WTC11 (cell line): ENCODE data around the gene TNRC18. TPM values are rescaled to one million over a fixed set of nuclear protein-coding genes. Genes with fewer than 3 reads are reported as not detected.
"Not testable (repeated sequence)": the region's sequence is repeated elsewhere in the genome, so short reads cannot be mapped to it uniquely, and the experiment has no call there.

Source experiments
- ATAC-seq: fragments of 200-7000 bp; cut with Tn5 transposase; 2 replicates; pipeline ENCODE4 v1.10.0; 2021; ENCODE audit warnings: mild to moderate bottlenecking, moderate library complexity
- CTCF ChIA-PET: fragments of 300-600 bp; sonication (Branson Sonifier 250); formaldehyde crosslinking; loops from one replicate; lab custom pipeline; 2021; ENCODE audit warnings: antibody characterized with exemption; lab: Charles Lee
- POLR2A ChIA-PET: fragments of 350-600 bp; sonication (Branson Sonifier 250); formaldehyde crosslinking; loops from one replicate; lab custom pipeline; 2021; ENCODE audit warnings: antibody characterized with exemption; lab: Charles Lee
- DNase-seq: peaks from one replicate; pipeline ENCODE4 v3.0.0; 2021; ENCODE audit warnings: low spot score
- H3K27ac Mint-ChIP-seq: 2 replicates; pipeline ENCODE4 v1.8.0; 2021; ENCODE audit warnings: mixed read lengths
- H3K27me3 Mint-ChIP-seq: 2 replicates; pipeline ENCODE4 v1.8.0; 2021; ENCODE audit warnings: low read depth, mild to moderate bottlenecking, moderate library complexity, mixed read lengths
- H3K36me3 Mint-ChIP-seq: 2 replicates; pipeline ENCODE4 v1.8.0; 2021; ENCODE audit warnings: mixed read lengths
- H3K4me1 Mint-ChIP-seq: 2 replicates; pipeline ENCODE4 v1.8.0; 2022; ENCODE audit warnings: mixed read lengths
- H3K4me3 Mint-ChIP-seq: 2 replicates; pipeline ENCODE4 v1.8.0; 2021; ENCODE audit warnings: mild to moderate bottlenecking, moderate library complexity, mixed read lengths
- H3K9me3 Mint-ChIP-seq: 2 replicates; pipeline ENCODE4 v1.8.0; 2021; ENCODE audit warnings: mixed read lengths
- ATF1 ChIP-seq: sonication (generic); formaldehyde crosslinking; IDR thresholded peaks from 2 replicates; pipeline ENCODE4 v1.8.1; 2023; ENCODE audit warnings: mild to moderate bottlenecking, moderate library complexity, missing genetic modification reagents
- CTCF ChIP-seq: fragments of 200-600 bp; IDR thresholded peaks from 2 replicates; pipeline ENCODE4 v1.8.0; 2022; ENCODE audit warnings: antibody characterized with exemption
- E2F1 ChIP-seq: sonication (generic); formaldehyde crosslinking; IDR thresholded peaks from 2 replicates; pipeline ENCODE4 v1.8.0; 2022; ENCODE audit warnings: mild to moderate bottlenecking, missing genetic modification reagents
- GRHL2 ChIP-seq: fragments of 250-450 bp; sonication (Bioruptor Pico); IDR thresholded peaks from 2 replicates; pipeline ENCODE4 v1.8.0; 2022; ENCODE audit warnings: mild to moderate bottlenecking, moderate library complexity; ENCODE audit not compliant: insufficient replicate concordance, severe bottlenecking
- HMGA2 ChIP-seq: fragments of 250-450 bp; sonication (Bioruptor Pico); IDR thresholded peaks from 2 replicates; pipeline ENCODE4 v1.4.0; 2021; ENCODE audit warnings: mild to moderate bottlenecking, moderate library complexity
- HMGXB4 ChIP-seq: sonication (generic); formaldehyde crosslinking; IDR thresholded peaks from 2 replicates; pipeline ENCODE4 v1.8.1; 2023; ENCODE audit warnings: mild to moderate bottlenecking, moderate library complexity, missing genetic modification reagents
- MAX ChIP-seq: sonication (generic); formaldehyde crosslinking; IDR thresholded peaks from 2 replicates; pipeline ENCODE4 v1.8.0; 2022; ENCODE audit warnings: mild to moderate bottlenecking, missing genetic modification reagents
- MLX ChIP-seq: sonication (generic); formaldehyde crosslinking; IDR thresholded peaks from 2 replicates; pipeline ENCODE4 v1.8.1; 2023; ENCODE audit warnings: mild to moderate bottlenecking, missing genetic modification reagents, moderate library complexity
- NFATC4 ChIP-seq: fragments of 250-450 bp; sonication (Bioruptor Pico); IDR thresholded peaks from 2 replicates; pipeline ENCODE4 v1.9.0; 2021; ENCODE audit warnings: mild to moderate bottlenecking
- NR1H2 ChIP-seq: sonication (generic); formaldehyde crosslinking; IDR thresholded peaks from 2 replicates; pipeline ENCODE4 v1.9.0; 2021; ENCODE audit warnings: mild to moderate bottlenecking, moderate library complexity, missing genetic modification reagents
- SMAD3 ChIP-seq: sonication (generic); formaldehyde crosslinking; IDR thresholded peaks from 2 replicates; pipeline ENCODE4 v1.8.0; 2022; ENCODE audit warnings: missing genetic modification reagents, mild to moderate bottlenecking, borderline replicate concordance
- SMAD4 ChIP-seq: sonication (generic); formaldehyde crosslinking; IDR thresholded peaks from 2 replicates; pipeline ENCODE4 v1.8.0; 2022; ENCODE audit warnings: mild to moderate bottlenecking, missing genetic modification reagents
- USF1 ChIP-seq: sonication (generic); formaldehyde crosslinking; IDR thresholded peaks from 2 replicates; pipeline ENCODE4 v1.8.0; 2022; ENCODE audit warnings: mild to moderate bottlenecking, missing genetic modification reagents
- USF2 ChIP-seq: sonication (generic); formaldehyde crosslinking; IDR thresholded peaks from 2 replicates; pipeline ENCODE4 v1.8.1; 2023; ENCODE audit warnings: mild to moderate bottlenecking, missing genetic modification reagents, moderate library complexity
- ZNF219 ChIP-seq: sonication (generic); formaldehyde crosslinking; IDR thresholded peaks from 2 replicates; pipeline ENCODE4 v1.8.0; 2023; ENCODE audit warnings: missing genetic modification reagents, mild to moderate bottlenecking, borderline replicate concordance
- ZNF263 ChIP-seq: sonication (generic); formaldehyde crosslinking; IDR thresholded peaks from 2 replicates; pipeline ENCODE4 v1.8.1; 2022; ENCODE audit warnings: low read depth, mild to moderate bottlenecking, moderate library complexity, missing genetic modification reagents
- ZSCAN18 ChIP-seq: fragments of 250-450 bp; sonication (Bioruptor Pico); IDR thresholded peaks from 2 replicates; pipeline ENCODE4 v2.1.2; 2022; ENCODE audit warnings: mild to moderate bottlenecking, moderate library complexity
- total RNA-seq: library from RNA; stranded (reverse); gene quantifications from 3 replicates; pipeline ENCODE4 v1.2.3, GENCODE V29; 2021

The TNRC18 gene
- total RNA-seq, 1 experiment from 2014 or later = 55.0 TPM

- H3K27me3 Mint-ChIP-seq, H3K36me3 Mint-ChIP-seq, ATAC-seq, DNase-seq, H3K9me3 Mint-ChIP-seq, H3K4me3 Mint-ChIP-seq, H3K27ac Mint-ChIP-seq, H3K4me1 Mint-ChIP-seq, POLR2A ChIA-PET: not testable (repeated sequence)
- CTCF ChIA-PET = interaction anchor here (1.1 kb wide), 1 partner anchor 438 kb away, joined by 3 read pairs; no protein-coding TSS in a partner anchor
Measured at GRCh38 chr7:5267829-5268228, 155.8 kb downstream of the TNRC18 start.

- ChIA-PET CTCF (interaction anchor here (1.3 kb wide), 1 partner anchor 26 kb away, joined by 4 read pairs; no protein-coding TSS in a partner anchor), POLR2A (no interaction called here)
- DNase-seq = peak; percentile 49
- Mint-ChIP-seq H3K4me1 (peaks cover 10% of the 10 kb centered on the region), H3K36me3 (no peaks in the 10 kb centered on the region), H3K4me3 (no peak overlapping the region), H3K27me3 (no peaks in the 10 kb centered on the region), H3K27ac (0 out of 2 replicates have a peak overlapping the region, but pooled peaks have one; percentile 1), H3K9me3 (no peaks in the 10 kb centered on the region)
- no peak for TF ChIP-seq ZNF219
- TF ChIP-seq NFATC4 (CRISPR knock-in tag) = no peak
- TF ChIP-seq HMGXB4 (CRISPR knock-in tag) = no peak
- TF ChIP-seq MAX = no peak
- no peak for TF ChIP-seq ZSCAN18
- no peak for TF ChIP-seq GRHL2 (CRISPR knock-in tag)
- no peak for TF ChIP-seq ATF1 (CRISPR knock-in tag)
- TF ChIP-seq SMAD3 = no peak
- no peak for TF ChIP-seq CTCF
- TF ChIP-seq ZNF263 (CRISPR knock-in tag) = no peak
- TF ChIP-seq USF1 (CRISPR knock-in tag) = 0 out of 2 replicates have a peak, but pooled peaks have one; percentile 24
- peak; percentile 59; the same call in 1 of the 2 replicates for TF ChIP-seq USF2 (CRISPR knock-in tag)
- no peak for TF ChIP-seq MLX (CRISPR knock-in tag)
- TF ChIP-seq NR1H2 = no peak
- no peak for TF ChIP-seq HMGA2
- TF ChIP-seq SMAD4 (CRISPR knock-in tag) = no peak
- TF ChIP-seq E2F1 (CRISPR knock-in tag) = no peak
- ATAC-seq = peak; percentile 78
Measured at GRCh38 chr7:5266191-5267028, 157.2 kb downstream of the TNRC18 start.
